ENCODE results near the gene CLDN6.

Gene CLDN6

GRCh38 chr16:3017344-3017743, 639 bp downstream of the CLDN6 start:
- peaks cover 30% of the 10 kb centered on the region for H3K4me1 ChIP-seq (ENCODE audit: insufficient read depth, low read length, severe bottlenecking)
- TF ChIP-seq EZH2 (IDR thresholded peaks at IDR 0.05; ENCODE audit: borderline replicate concordance, low read length) (no peak), CTCF (IDR thresholded peaks at IDR 0.05; ENCODE audit: low read length) (no peak)
- no peaks in the 10 kb centered on the region for H3K36me3 ChIP-seq (ENCODE audit: insufficient read depth, low read length)
- H3F3A ChIP-seq (ENCODE audit: insufficient read depth, low read length): no peaks in the 10 kb centered on the region
- H3K79me2 ChIP-seq (ENCODE audit: insufficient read depth, low read length): no peaks in the 10 kb centered on the region
- no peaks in the 10 kb centered on the region for H3K9me2 ChIP-seq (ENCODE audit: low read depth, low read length)
- H3K27ac ChIP-seq (ENCODE audit: low read depth, low read length, poor library complexity, severe bottlenecking): no peak overlapping the region
- no peak overlapping the region for H3K9ac ChIP-seq (ENCODE audit: low read length)
- H2AFZ ChIP-seq (ENCODE audit: low read length): no peak overlapping the region
- no peaks in the 10 kb centered on the region for H4K20me1 ChIP-seq (ENCODE audit: insufficient read depth, low read length)
- no peaks in the 10 kb centered on the region for H3K9me3 ChIP-seq (ENCODE audit: low read length)
- H3K27me3 ChIP-seq (ENCODE audit: insufficient read depth, low read length): peaks cover 10% of the 10 kb centered on the region
- H3K4me2 ChIP-seq (ENCODE audit: low read length): no peak overlapping the region
- no peak overlapping the region for H3K4me3 ChIP-seq (ENCODE audit: low read depth, low read length, poor library complexity, severe bottlenecking)

GRCh38 chr16:3015865-3016521, 2.0 kb downstream of the CLDN6 start:
- TF ChIP-seq CTCF (IDR thresholded peaks at IDR 0.05; ENCODE audit: low read length): no peak
- TF ChIP-seq EZH2 (IDR thresholded peaks at IDR 0.05; ENCODE audit: borderline replicate concordance, low read length): no peak
- no peak overlapping the region for H3K27ac ChIP-seq (ENCODE audit: low read depth, low read length, poor library complexity, severe bottlenecking)
- no peak overlapping the region for H3K9ac ChIP-seq (ENCODE audit: low read length)
- H3K4me2 ChIP-seq (ENCODE audit: low read length): no peak overlapping the region
- H3K9me3 ChIP-seq (ENCODE audit: low read length): no peaks in the 10 kb centered on the region
- no peaks in the 10 kb centered on the region for H3K9me2 ChIP-seq (ENCODE audit: low read depth, low read length)
- peaks cover 19% of the 10 kb centered on the region for H3K27me3 ChIP-seq (ENCODE audit: insufficient read depth, low read length)
- no peaks in the 10 kb centered on the region for H3K36me3 ChIP-seq (ENCODE audit: insufficient read depth, low read length)
- H3K79me2 ChIP-seq (ENCODE audit: insufficient read depth, low read length): no peaks in the 10 kb centered on the region
- peaks cover 16% of the 10 kb centered on the region for H3K4me1 ChIP-seq (ENCODE audit: insufficient read depth, low read length, severe bottlenecking)
- H3K4me3 ChIP-seq (ENCODE audit: low read depth, low read length, poor library complexity, severe bottlenecking): no peak overlapping the region
- H4K20me1 ChIP-seq (ENCODE audit: insufficient read depth, low read length): no peaks in the 10 kb centered on the region
- H3F3A ChIP-seq (ENCODE audit: insufficient read depth, low read length): no peaks in the 10 kb centered on the region
- H2AFZ ChIP-seq (ENCODE audit: low read length): no peak overlapping the region

DNA sequence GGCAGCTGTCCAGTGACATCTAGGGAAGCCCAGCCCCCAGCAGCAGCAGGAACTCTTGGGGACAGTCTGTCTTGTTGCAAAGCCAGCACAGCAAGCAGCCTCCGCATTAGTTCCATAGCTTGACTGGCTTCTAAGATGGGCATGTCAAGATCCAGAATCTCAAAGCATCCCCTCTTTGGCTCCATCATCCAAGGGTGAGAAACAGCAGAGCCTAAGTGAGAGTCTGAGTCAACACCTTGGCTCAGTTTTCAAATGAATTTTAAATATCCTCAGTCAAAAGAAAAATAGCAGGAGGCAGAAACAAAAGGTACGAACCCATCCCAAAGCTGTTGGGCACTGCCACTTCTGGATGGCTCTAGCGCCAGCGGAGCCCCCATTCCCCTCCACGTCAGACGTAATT, 3.0 kb downstream of the CLDN6 start:
- no peak for TF ChIP-seq EZH2 (IDR thresholded peaks at IDR 0.05; ENCODE audit: borderline replicate concordance, low read length)
- TF ChIP-seq CTCF (IDR thresholded peaks at IDR 0.05; ENCODE audit: low read length): no peak
- H2AFZ ChIP-seq (ENCODE audit: low read length): no peak overlapping the region
- peaks cover 10% of the 10 kb centered on the region for H3K4me1 ChIP-seq (ENCODE audit: insufficient read depth, low read length, severe bottlenecking)
- no peaks in the 10 kb centered on the region for H3F3A ChIP-seq (ENCODE audit: insufficient read depth, low read length)
- no peak overlapping the region for H3K4me2 ChIP-seq (ENCODE audit: low read length)
- no peak overlapping the region for H3K27ac ChIP-seq (ENCODE audit: low read depth, low read length, poor library complexity, severe bottlenecking)
- no peaks in the 10 kb centered on the region for H4K20me1 ChIP-seq (ENCODE audit: insufficient read depth, low read length)
- no peak overlapping the region for H3K9ac ChIP-seq (ENCODE audit: low read length)
- peaks cover 19% of the 10 kb centered on the region for H3K27me3 ChIP-seq (ENCODE audit: insufficient read depth, low read length)
- H3K9me2 ChIP-seq (ENCODE audit: low read depth, low read length): no peaks in the 10 kb centered on the region
- H3K79me2 ChIP-seq (ENCODE audit: insufficient read depth, low read length): no peaks in the 10 kb centered on the region
- H3K4me3 ChIP-seq (ENCODE audit: low read depth, low read length, poor library complexity, severe bottlenecking): no peak overlapping the region
- no peaks in the 10 kb centered on the region for H3K36me3 ChIP-seq (ENCODE audit: insufficient read depth, low read length)
- no peaks in the 10 kb centered on the region for H3K9me3 ChIP-seq (ENCODE audit: low read length)

Data from OCI-LY1 (cell line).